ENCODE measurements around the gene CPNE2. TPM values are rescaled to one million over a fixed set of nuclear protein-coding genes. Genes with fewer than 3 reads are reported as not detected.
A peak's percentile ranks its signal among the peaks of the same experiment; 100 is the strongest.

CPNE2 gene
- total RNA-seq, 3 donors from 2014 or later, result 48.7 to 77.0 (median 52.5) TPM

DNA sequence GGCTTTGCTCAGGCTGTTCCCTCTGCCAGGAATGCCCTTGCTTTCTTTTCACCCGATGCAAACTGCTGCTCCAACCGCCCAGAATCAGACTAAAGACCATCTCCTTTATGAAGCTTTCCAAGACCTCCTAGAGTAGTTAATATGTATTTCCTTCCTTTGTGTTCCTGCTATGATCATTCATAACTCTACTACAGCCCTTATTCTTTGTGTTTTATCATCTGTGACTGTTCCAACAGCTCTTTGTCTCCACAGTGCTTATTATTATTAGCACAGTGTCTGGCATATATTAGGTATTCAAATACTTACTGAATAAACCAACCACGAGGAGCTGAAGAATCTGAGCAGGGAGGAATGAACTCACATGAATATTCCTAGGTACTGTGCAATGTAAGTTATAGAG lies 85.8 kb downstream of the CPNE2 start:
- Histone ChIP-seq H3K36me3 (ENCODE audit: low read depth) (no peaks in the 10 kb centered on the region), H3K4me1 (ENCODE audit: low read depth) (no peaks in the 10 kb centered on the region), H3K9me3 (no peaks in the 10 kb centered on the region), H3K4me3 (no peak overlapping the region)
- intact Hi-C loops (cut with DNase I, micrococcal nuclease), result no loop called here
- no peak for DNase-seq
- no peak for ATAC-seq
- TF ChIP-seq, protein P1, sequence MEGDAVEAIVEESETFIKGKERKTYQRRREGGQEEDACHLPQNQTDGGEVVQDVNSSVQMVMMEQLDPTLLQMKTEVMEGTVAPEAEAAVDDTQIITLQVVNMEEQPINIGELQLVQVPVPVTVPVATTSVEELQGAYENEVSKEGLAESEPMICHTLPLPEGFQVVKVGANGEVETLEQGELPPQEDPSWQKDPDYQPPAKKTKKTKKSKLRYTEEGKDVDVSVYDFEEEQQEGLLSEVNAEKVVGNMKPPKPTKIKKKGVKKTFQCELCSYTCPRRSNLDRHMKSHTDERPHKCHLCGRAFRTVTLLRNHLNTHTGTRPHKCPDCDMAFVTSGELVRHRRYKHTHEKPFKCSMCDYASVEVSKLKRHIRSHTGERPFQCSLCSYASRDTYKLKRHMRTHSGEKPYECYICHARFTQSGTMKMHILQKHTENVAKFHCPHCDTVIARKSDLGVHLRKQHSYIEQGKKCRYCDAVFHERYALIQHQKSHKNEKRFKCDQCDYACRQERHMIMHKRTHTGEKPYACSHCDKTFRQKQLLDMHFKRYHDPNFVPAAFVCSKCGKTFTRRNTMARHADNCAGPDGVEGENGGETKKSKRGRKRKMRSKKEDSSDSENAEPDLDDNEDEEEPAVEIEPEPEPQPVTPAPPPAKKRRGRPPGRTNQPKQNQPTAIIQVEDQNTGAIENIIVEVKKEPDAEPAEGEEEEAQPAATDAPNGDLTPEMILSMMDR (IDR thresholded peaks at IDR 0.05), result no peak

DNA sequence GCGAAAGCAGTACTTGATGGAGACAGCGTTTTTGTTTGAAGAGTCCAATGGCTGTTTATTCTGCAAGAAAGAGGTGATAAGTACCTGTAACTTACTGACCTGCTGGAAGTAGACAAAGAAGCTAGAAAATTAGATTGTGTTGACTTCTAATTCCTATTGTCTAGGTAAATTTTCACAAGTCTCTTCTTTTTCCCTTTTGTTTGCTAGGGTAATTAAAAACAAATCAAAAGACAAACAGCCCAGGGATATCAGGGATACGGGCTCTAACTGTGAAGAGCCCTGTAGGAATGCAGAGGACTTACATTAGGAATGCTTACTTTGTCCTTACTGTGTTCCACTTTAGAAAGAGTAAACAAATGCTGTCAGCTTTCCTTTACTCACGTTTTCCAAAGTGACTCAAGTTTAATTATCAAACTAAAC lies 86.4 kb downstream of the CPNE2 start:
- no peaks in the 10 kb centered on the region for H3K4me1 ChIP-seq (ENCODE audit: low read depth)
- TF ChIP-seq, protein P1 (IDR thresholded peaks at IDR 0.05), result no peak
- ATAC-seq (no peak), DNase-seq (no peak)
- no peak overlapping the region for H3K4me3 ChIP-seq
- no peaks in the 10 kb centered on the region for H3K9me3 ChIP-seq
- H3K36me3 ChIP-seq (ENCODE audit: low read depth), result no peaks in the 10 kb centered on the region
- intact Hi-C loops (cut with DNase I, micrococcal nuclease), result no loop called here

DNA sequence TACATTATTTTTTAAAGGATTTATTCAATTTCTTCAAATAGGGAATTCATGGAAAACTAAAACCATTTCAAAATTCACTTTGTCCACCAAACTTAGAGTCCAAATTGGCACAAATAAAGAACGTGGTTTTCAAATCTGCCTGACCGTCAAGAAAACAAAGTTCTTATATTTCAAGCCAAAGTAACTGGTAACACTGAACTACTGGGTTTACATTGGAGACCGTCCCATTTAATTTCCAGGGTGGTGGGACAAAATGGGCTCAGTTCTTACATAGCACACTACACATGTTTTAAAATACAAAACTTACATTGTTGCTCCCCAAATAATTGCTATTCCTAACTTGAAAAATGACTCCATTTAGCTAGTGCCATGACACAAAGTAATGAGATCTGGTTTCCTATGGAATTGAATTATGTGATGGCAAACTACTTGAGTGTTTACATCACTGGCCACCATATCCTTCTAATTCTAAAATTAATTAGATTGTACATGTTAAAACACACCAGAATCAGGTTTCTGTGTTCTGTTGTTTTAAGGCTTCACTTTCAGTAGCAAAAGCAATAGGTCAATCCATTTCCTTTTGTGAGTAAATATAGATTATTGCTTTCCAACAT lies 86.9 kb downstream of the CPNE2 start:
- TF ChIP-seq, protein P1 (IDR thresholded peaks at IDR 0.05), result no peak
- no peak for DNase-seq
- Histone ChIP-seq H3K36me3 (ENCODE audit: low read depth) (no peaks in the 10 kb centered on the region), H3K4me3 (no peak overlapping the region), H3K9me3 (no peaks in the 10 kb centered on the region), H3K4me1 (ENCODE audit: low read depth) (no peaks in the 10 kb centered on the region)
- intact Hi-C loops (cut with DNase I, micrococcal nuclease), result no loop called here
- no peak for ATAC-seq

DNA sequence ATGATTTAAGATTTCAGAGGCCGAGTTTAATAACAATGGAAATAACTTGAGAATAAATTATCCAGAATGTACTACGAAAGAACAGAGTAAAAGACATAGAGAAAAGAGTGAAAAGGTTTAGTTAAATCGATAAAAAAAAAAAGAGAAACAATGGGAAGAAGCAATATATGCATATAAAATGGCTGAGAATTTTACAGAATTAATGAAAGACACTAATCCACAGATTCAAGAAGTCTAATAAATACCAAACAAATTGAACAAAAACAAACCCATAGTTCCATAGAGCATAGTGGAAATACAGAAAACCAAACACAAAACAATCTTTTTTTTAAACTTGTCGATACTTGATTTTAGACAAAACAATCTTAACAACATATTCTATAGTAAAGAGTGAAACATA lies 91.7 kb downstream of the CPNE2 start:
- TF ChIP-seq, protein P1 (IDR thresholded peaks at IDR 0.05), result no peak
- ATAC-seq, result no peak
- Histone ChIP-seq H3K4me3 (no peak overlapping the region), H3K9me3 (no peaks in the 10 kb centered on the region), H3K36me3 (ENCODE audit: low read depth) (peaks cover 4% of the 10 kb centered on the region), H3K4me1 (ENCODE audit: low read depth) (peaks cover 18% of the 10 kb centered on the region)
- no peak for DNase-seq
- intact Hi-C loops (cut with DNase I, micrococcal nuclease), result no loop called here

DNA sequence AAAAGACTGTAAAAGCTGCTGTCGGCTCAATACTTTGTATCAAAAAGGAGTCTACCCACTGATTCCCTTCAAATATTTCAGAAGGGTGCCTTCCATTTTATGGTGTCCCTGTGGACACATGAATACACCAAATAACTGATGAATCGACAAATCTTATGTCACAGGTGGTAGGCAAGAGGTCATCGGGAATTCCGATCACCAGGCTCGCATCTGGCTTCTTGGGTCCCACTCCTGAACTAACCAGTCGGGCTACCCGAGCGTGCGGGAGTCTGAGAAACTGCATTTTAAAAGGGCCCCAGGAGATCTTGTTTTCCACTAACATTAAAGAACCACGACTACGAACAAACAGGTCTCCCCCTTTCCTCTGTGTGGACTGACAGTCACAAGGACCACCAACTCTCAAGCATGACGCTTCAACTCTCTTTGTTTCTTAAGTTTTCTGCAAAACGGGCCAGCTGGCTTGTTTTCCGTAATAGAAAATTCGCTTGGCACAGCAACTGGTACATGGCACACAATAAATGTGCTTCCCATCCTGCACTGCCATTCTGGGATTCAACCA lies 92.6 kb downstream of the CPNE2 start:
- H3K9me3 ChIP-seq, result no peaks in the 10 kb centered on the region
- intact Hi-C loops (cut with DNase I, micrococcal nuclease), result no loop called here
- TF ChIP-seq, protein P1 (IDR thresholded peaks at IDR 0.05), result no peak
- H3K36me3 ChIP-seq (ENCODE audit: low read depth), result peaks cover 4% of the 10 kb centered on the region
- peak overlapping the region; percentile 87 for H3K4me3 ChIP-seq
- peaks cover 18% of the 10 kb centered on the region for H3K4me1 ChIP-seq (ENCODE audit: low read depth)
- DNase-seq (peak in 2 of 3 donors; percentile 21 to 34), ATAC-seq (no peak)
